SU-DHL-6 (cell line): ENCODE results near the gene HK1.

Source experiments
- EZH2phosphoT487 ChIP-seq: fragments of 200-600 bp; sonication (generic), shearing (Covaris generic); conservative IDR thresholded peaks from 2 replicates; pipeline ENCODE4 v1.6.1; 2018; ENCODE audit warnings: mild to moderate bottlenecking, antibody characterized with exemption, low read length, moderate library complexity, mixed read lengths
- TF ChIP-seq, protein P1 (sequence below): fragments of 200-600 bp; sonication (generic); IDR thresholded peaks from one replicate; pipeline ENCODE4 v1.5.1; 2017; ENCODE audit warnings: antibody characterized with exemption, mild to moderate bottlenecking, low read length, moderate library complexity; ENCODE audit not compliant: insufficient read depth, poor library complexity, severe bottlenecking

DNA sequence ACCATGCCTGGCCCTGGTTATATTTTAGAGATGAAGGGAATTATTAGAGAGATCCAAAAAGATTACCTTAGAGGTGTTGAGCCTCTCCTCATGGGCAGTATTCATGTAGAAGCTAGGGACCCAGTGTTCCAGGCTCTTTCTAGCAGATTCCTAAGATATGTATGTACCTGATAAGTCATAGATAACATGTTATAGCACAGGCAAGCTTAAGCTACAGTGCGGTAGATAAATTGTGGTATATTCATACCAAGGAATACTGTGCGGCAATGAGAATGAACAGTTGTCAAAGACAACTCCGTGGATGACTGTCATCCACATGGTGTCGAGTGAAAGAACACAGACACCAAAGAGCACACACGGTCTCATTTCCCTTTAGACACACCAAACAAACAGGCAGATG is 85.4 kb downstream of the HK1 start:
- TF ChIP-seq, protein P1, sequence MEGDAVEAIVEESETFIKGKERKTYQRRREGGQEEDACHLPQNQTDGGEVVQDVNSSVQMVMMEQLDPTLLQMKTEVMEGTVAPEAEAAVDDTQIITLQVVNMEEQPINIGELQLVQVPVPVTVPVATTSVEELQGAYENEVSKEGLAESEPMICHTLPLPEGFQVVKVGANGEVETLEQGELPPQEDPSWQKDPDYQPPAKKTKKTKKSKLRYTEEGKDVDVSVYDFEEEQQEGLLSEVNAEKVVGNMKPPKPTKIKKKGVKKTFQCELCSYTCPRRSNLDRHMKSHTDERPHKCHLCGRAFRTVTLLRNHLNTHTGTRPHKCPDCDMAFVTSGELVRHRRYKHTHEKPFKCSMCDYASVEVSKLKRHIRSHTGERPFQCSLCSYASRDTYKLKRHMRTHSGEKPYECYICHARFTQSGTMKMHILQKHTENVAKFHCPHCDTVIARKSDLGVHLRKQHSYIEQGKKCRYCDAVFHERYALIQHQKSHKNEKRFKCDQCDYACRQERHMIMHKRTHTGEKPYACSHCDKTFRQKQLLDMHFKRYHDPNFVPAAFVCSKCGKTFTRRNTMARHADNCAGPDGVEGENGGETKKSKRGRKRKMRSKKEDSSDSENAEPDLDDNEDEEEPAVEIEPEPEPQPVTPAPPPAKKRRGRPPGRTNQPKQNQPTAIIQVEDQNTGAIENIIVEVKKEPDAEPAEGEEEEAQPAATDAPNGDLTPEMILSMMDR, result no peak
- no peak for TF ChIP-seq EZH2phosphoT487
